Measurements from ENCODE around the gene B4GALNT3.

DNA sequence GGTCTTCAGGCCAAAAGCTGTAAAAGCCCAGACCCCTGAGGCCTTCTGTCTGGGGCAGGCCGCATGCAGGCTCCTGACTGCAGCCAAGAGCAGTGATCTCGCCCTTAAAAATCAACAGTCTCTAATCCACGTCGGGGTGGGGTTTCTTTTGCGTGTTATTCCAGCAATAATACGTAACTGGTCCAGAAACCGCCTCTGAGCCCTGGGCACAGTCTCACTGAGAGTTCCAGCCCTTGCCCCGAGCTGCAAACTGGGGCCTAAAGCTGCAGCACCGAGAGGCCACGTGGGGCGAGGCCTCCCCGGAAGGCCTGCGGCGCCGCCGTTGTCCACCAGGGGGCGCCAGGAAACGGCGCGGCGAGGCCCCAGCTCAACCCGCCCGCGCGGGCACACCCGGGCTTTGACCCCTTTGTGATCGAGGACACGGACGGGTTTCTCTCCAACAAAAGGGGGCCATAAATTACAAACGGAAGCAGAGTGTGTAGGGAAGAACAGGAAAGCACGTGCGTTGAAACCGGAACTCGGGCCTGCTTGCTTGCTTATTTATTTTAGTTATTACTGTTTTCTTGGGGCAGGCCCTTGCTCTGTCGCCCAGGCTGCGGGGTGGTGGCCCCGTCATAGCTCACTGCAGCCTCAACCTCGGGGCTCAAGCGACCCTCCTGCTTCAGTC lies 116.3 kb downstream of the B4GALNT3 start:
- TF ChIP-seq, protein P1, sequence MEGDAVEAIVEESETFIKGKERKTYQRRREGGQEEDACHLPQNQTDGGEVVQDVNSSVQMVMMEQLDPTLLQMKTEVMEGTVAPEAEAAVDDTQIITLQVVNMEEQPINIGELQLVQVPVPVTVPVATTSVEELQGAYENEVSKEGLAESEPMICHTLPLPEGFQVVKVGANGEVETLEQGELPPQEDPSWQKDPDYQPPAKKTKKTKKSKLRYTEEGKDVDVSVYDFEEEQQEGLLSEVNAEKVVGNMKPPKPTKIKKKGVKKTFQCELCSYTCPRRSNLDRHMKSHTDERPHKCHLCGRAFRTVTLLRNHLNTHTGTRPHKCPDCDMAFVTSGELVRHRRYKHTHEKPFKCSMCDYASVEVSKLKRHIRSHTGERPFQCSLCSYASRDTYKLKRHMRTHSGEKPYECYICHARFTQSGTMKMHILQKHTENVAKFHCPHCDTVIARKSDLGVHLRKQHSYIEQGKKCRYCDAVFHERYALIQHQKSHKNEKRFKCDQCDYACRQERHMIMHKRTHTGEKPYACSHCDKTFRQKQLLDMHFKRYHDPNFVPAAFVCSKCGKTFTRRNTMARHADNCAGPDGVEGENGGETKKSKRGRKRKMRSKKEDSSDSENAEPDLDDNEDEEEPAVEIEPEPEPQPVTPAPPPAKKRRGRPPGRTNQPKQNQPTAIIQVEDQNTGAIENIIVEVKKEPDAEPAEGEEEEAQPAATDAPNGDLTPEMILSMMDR (IDR thresholded peaks at IDR 0.05) = peak; percentile 95
- TF ChIP-seq, protein P2, sequence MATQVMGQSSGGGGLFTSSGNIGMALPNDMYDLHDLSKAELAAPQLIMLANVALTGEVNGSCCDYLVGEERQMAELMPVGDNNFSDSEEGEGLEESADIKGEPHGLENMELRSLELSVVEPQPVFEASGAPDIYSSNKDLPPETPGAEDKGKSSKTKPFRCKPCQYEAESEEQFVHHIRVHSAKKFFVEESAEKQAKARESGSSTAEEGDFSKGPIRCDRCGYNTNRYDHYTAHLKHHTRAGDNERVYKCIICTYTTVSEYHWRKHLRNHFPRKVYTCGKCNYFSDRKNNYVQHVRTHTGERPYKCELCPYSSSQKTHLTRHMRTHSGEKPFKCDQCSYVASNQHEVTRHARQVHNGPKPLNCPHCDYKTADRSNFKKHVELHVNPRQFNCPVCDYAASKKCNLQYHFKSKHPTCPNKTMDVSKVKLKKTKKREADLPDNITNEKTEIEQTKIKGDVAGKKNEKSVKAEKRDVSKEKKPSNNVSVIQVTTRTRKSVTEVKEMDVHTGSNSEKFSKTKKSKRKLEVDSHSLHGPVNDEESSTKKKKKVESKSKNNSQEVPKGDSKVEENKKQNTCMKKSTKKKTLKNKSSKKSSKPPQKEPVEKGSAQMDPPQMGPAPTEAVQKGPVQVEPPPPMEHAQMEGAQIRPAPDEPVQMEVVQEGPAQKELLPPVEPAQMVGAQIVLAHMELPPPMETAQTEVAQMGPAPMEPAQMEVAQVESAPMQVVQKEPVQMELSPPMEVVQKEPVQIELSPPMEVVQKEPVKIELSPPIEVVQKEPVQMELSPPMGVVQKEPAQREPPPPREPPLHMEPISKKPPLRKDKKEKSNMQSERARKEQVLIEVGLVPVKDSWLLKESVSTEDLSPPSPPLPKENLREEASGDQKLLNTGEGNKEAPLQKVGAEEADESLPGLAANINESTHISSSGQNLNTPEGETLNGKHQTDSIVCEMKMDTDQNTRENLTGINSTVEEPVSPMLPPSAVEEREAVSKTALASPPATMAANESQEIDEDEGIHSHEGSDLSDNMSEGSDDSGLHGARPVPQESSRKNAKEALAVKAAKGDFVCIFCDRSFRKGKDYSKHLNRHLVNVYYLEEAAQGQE (IDR thresholded peaks at IDR 0.05; ENCODE audit: insufficient read depth in 1 of 2, low read depth in 2 of 2, low read length in 1 of 2) = no peak
- TF ChIP-seq TCF7L2 (IDR thresholded peaks at IDR 0.05; ENCODE audit: low read depth, low read length) (no peak), POLR2AphosphoS5 (IDR thresholded peaks at IDR 0.05; ENCODE audit: low read depth, low read length) (peak; percentile 37; the same call in 1 of the 2 replicates)
